Measurements from ENCODE around the gene ITGB4. TPM values are rescaled to one million over a fixed set of nuclear protein-coding genes. Genes with fewer than 3 reads are reported as not detected.

The ITGB4 gene
- total RNA-seq, 1 donor from 2014 or later: 10.6 TPM

GRCh38 chr17:75743625-75744206, 22.5 kb downstream of the ITGB4 start:
- Histone ChIP-seq H3K9me3 (replicated peaks) (no peaks in the 10 kb centered on the region), H3K27me3 (ENCODE audit: low read depth) (no peaks in the 10 kb centered on the region), H3K4me3 (no peak overlapping the region), H3K27ac (replicated peaks) (no peak overlapping the region), H3K36me3 (no peaks in the 10 kb centered on the region), H3K4me1 (peaks cover 6% of the 10 kb centered on the region)
- no peak for DNase-seq
- TF ChIP-seq, protein P1, sequence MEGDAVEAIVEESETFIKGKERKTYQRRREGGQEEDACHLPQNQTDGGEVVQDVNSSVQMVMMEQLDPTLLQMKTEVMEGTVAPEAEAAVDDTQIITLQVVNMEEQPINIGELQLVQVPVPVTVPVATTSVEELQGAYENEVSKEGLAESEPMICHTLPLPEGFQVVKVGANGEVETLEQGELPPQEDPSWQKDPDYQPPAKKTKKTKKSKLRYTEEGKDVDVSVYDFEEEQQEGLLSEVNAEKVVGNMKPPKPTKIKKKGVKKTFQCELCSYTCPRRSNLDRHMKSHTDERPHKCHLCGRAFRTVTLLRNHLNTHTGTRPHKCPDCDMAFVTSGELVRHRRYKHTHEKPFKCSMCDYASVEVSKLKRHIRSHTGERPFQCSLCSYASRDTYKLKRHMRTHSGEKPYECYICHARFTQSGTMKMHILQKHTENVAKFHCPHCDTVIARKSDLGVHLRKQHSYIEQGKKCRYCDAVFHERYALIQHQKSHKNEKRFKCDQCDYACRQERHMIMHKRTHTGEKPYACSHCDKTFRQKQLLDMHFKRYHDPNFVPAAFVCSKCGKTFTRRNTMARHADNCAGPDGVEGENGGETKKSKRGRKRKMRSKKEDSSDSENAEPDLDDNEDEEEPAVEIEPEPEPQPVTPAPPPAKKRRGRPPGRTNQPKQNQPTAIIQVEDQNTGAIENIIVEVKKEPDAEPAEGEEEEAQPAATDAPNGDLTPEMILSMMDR (IDR thresholded peaks at IDR 0.05; ENCODE audit: borderline replicate concordance): no peak
- intact Hi-C loops (cut with micrococcal nuclease): no loop called here

DNA sequence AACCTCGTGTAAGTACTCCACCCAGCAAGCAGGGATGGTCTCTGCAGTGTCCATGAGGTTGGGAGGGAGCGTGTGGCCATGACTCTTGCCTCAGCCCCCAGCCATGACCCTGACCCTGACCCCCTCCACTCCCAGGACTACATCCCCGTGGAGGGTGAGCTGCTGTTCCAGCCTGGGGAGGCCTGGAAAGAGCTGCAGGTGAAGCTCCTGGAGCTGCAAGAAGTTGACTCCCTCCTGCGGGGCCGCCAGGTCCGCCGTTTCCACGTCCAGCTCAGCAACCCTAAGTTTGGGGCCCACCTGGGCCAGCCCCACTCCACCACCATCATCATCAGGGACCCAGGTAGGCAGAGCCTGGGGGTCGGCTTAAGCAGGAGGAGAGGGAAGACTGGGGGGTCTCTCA, 27.4 kb downstream of the ITGB4 start:
- Histone ChIP-seq H3K4me3 (no peak overlapping the region), H3K27me3 (ENCODE audit: low read depth) (no peaks in the 10 kb centered on the region), H3K36me3 (no peaks in the 10 kb centered on the region), H3K4me1 (peaks cover 20% of the 10 kb centered on the region), H3K9me3 (replicated peaks) (no peaks in the 10 kb centered on the region), H3K27ac (replicated peaks) (no peak overlapping the region)
- intact Hi-C loops (cut with micrococcal nuclease): no loop called here
- TF ChIP-seq, protein P1 (IDR thresholded peaks at IDR 0.05; ENCODE audit: borderline replicate concordance): no peak
- no peak for DNase-seq

GRCh38 chr17:75749545-75750389, 28.5 kb downstream of the ITGB4 start:
- intact Hi-C loops (cut with micrococcal nuclease): loop anchor here (2.0 to 5.0 kb wide), 2 partner anchors 71 to 117 kb away; partner anchors contain the start of gene SMIM5
- H3K27ac ChIP-seq (replicated peaks): no peak overlapping the region
- DNase-seq: peak; percentile 88
- TF ChIP-seq, protein P1 (IDR thresholded peaks at IDR 0.05; ENCODE audit: borderline replicate concordance): peak; percentile 96
- no peaks in the 10 kb centered on the region for H3K9me3 ChIP-seq (replicated peaks)
- H3K4me1 ChIP-seq: peaks cover 30% of the 10 kb centered on the region
- no peaks in the 10 kb centered on the region for H3K36me3 ChIP-seq
- H3K4me3 ChIP-seq: peak overlapping the region; percentile 19
- H3K27me3 ChIP-seq (ENCODE audit: low read depth): no peaks in the 10 kb centered on the region

DNA sequence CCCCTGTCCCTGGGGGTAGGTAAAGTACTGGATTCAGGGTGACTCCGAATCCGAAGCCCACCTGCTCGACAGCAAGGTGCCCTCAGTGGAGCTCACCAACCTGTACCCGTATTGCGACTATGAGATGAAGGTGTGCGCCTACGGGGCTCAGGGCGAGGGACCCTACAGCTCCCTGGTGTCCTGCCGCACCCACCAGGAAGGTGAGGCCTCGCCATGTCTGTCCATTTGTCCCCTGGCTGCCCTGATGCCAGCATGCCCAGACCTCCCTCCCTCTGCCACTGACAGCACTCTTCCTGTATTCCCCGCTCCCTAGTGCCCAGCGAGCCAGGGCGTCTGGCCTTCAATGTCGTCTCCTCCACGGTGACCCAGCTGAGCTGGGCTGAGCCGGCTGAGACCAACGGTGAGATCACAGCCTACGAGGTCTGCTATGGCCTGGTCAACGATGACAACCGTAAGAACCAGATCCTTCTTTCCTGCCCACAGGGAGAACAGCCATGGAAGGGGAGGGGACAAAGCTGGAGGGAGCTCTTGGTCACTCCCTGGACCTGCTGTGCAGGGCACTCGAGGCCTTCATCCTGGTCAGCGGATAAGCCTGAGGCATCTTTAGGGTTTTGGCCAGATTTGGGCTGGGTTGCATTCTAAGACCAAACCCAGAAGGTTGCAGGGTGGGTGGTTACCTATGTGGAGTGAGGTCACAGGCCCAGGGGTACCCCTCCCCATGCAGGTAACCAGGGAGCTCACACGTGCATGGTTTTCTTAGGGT, 29.6 kb downstream of the ITGB4 start:
- DNase-seq: no peak
- H3K4me3 ChIP-seq: no peak overlapping the region
- intact Hi-C loops (cut with micrococcal nuclease): loop anchor here (2.0 to 5.0 kb wide), 2 partner anchors 72 to 119 kb away; partner anchors contain the start of gene SMIM5
- H3K27me3 ChIP-seq (ENCODE audit: low read depth): no peaks in the 10 kb centered on the region
- H3K27ac ChIP-seq (replicated peaks): no peak overlapping the region
- H3K9me3 ChIP-seq (replicated peaks): no peaks in the 10 kb centered on the region
- TF ChIP-seq, protein P1 (IDR thresholded peaks at IDR 0.05; ENCODE audit: borderline replicate concordance): no peak
- no peaks in the 10 kb centered on the region for H3K36me3 ChIP-seq
- H3K4me1 ChIP-seq: peaks cover 32% of the 10 kb centered on the region

DNA sequence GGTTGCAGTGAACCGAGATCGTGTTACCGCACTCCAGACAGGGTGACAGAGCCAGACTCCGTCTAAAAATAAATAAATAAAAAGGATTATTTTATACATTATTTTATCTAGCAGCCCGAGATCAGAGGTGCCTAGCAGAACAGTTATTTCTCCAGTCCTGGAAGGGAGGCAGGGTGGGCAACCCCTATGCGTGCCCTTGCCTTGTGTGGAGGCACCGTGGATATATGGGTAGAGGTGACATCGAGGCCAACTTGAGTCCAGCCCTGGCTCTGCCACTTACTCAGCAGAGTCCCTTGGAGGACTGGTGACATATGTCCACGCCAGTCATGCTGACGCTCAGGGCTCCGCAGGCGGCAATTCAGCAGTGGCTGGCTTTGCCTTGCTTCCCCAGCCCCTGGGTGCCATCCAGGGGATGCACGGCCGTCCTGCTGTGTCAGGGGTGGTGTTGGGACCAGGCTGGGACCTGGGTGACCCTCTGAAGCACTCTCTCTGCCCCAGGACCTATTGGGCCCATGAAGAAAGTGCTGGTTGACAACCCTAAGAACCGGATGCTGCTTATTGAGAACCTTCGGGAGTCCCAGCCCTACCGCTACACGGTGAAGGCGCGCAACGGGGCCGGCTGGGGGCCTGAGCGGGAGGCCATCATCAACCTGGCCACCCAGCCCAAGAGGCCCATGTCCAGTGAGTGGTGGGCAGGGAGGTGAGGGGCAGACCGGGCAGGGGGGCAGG, 30.6 kb downstream of the ITGB4 start:
- Histone ChIP-seq H3K36me3 (peaks cover 3% of the 10 kb centered on the region), H3K27me3 (ENCODE audit: low read depth) (no peaks in the 10 kb centered on the region), H3K4me3 (no peak overlapping the region), H3K4me1 (peaks cover 32% of the 10 kb centered on the region), H3K9me3 (replicated peaks) (no peaks in the 10 kb centered on the region), H3K27ac (replicated peaks) (no peak overlapping the region)
- DNase-seq: no peak
- intact Hi-C loops (cut with micrococcal nuclease): loop anchor here (2.0 to 5.0 kb wide), 2 partner anchors 73 to 120 kb away; partner anchors contain the start of gene SMIM5
- TF ChIP-seq, protein P1 (IDR thresholded peaks at IDR 0.05; ENCODE audit: borderline replicate concordance): no peak

Data from left ventricle myocardium inferior (tissue), 1 donor.